NCI-H2107 treated with DMSO at 0.1 percent for 48 hours (cell line): ENCODE data around the gene LARP1B.
"Not testable (repeated sequence)": the region's sequence is repeated elsewhere in the genome, so short reads cannot be mapped to it uniquely, and the experiment has no call there.

Experiments used
- DNase-seq: peaks from one replicate; lab custom pipeline; 2025; ENCODE audit not compliant: unreplicated experiment; lab: John Stamatoyannopoulos, UW

LARP1B gene

DNA sequence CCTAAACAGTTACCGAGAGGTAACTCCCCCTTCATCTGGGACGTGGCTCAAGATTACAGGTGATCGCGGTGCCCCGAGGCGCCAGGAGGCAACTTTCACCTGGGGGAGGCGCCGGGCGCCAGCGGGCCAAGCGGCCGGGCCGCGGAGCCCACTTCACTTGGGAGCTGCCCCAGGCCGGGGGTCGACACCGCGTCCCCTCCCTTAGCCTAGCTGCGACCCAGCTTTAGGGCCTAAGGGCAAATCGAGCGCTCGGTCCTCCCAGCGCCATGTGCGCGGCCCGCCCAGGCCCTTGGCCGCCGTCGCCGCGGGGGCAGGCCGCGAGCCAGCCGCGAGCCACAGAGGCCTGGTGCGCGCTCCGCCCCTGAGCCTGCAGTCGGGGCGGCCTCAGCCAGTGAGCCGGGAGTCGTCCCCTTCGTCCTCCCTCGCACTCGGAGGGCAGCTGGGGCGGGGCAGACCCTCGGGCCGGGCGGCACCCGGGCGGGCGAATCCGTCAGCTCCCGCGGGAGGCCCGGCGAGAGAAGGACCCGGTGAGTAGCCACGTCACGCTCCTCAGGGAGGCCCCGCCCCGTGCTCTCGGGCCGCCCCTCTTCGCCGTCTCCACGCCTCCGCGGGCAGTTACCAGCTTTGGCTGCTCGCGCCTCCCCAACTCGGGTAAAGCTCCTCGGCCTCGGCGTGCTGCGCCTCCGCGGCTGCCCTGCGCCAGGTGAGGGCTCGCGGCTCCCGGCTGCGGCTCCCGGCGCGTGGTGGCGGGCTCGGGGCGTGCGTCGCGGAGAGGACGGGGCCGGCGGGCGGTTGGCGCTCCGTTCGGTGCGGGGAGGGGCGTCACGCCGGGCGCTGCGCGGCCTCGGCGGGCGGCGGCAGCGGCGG, at the start of gene LARP1B:
Gene LARP1B (plus strand): TSS at position 614 of the 867 bp plus-strand sequence. CDS start 13,640 bp downstream, outside the sequence.
- peak; percentile 63 for DNase-seq

DNA sequence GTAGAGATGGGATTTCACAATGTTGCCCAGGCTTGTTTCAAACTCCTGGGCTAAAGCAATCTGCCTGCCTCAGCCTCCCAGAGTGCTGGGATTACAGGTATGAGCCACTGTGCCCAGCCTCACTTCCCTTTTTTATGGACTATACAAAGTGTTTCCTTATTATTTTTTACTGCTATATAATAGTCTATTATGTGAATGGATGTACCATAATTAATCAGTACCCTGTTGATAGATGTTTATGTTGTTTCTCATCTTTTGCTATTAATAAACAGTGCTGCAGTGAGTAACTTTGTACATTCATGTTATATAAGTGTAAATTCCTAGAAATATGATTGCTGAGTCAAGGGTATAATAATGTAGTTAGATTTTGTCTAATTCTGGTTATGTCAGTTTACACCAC, 35.8 kb upstream of the LARP1B start:
- DNase-seq, result no peak

DNA sequence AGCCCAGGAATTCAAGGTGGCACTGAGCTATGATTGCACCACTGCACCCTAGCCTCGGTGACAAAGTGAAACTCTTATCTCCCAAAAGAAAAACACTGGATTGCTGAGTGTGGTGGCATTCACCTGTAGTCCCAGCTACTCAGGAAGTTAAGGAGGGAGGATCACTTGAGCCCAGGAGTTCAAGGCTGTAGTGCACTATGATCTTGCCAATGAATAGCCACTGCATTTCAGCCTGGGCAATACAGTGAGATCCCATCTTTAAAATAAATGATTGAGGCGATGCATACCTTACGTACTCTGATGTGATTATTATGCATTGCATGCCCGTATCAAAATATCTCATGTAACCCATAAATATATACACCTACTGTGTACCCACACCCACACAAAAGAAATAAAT, 31.2 kb upstream of the LARP1B start:
- DNase-seq, result no peak

DNA sequence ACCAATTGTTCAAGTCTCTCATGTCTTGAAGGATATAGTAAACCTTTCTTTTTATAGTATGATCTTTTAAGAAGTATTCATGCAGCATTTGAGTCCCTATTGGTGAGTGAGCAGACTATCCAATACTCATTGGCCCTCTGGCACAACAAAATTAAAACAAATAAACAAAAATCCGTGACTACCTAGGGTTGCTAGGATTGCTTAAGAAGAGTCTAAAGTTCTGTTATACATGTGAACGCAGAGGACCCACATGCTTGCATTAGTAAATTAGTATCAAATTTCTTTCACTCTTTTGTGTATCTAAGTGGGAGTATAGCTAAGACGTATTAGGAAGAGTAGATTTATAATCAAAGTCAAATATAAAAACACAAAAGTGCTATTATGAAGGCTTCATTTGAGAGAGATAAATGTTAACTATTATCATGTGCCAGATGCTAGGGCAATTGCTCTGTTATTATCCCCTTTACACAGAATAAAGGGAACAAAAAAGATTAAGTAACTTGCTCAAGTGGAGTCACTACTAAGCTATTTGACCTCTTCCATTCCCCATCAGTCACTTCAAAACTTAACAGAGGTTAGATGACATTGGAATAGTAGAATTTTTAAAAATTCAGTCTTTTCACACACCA, 29.2 kb upstream of the LARP1B start:
- no peak for DNase-seq

DNA sequence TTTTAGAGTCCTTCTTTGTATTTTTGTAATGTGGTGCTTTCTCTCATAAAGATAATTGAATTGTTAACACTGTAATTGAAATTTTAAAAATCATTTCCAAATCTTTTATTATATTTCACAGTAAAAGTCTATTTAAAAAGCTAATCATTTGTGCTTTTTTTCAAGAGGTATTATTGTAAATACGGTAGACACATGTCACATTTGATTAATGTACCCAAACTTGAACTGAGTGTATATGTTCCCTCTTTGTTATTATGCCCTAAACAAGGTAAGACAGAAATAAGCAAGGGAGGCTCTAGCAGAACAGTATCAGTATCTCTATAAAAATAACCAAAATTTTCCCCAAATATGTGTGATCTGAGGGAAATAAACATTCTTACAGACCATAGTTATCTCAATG, 21.5 kb upstream of the LARP1B start:
- DNase-seq, result no peak

DNA sequence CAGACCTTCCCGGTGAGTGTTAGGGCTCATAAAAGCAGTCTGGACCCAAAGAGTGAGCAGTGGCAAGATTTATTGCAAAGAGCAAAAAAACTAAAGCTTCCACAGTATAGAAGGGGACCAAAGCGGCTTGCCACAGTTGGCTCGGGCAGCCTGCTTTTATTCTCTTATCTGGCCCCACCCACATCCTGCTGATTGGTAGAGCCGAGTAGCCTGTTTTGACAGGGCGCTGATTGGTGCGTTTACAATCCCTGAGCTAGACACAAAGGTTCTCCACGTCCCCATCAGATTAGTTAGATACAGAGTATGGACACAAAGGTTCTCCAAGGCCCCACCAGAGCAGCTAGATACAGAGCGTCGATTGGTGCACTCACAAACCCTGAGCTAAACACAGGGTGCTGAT, 14.1 kb upstream of the LARP1B start:
- DNase-seq, result not testable (repeated sequence)

DNA sequence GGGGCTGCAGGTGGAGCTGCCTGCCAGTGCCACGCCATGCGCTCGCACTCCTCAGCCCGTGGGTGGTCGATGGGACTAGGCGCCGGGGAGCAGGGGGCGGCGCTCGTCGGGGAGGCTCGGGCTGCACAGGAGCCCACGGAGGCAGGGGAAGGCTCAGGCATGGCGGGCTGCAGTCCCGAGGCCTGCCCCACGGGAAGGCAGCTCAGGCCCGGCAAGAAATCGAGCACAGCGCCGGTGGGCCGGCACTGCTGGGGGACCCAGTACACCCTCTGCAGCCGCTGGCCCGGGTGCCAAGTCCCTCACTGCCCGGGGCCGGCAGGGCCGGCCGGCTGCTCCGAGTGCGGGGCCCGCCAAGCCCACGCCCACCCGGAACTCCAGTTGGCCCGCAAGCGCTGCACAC, 13.6 kb upstream of the LARP1B start:
- not testable (repeated sequence) for DNase-seq

DNA sequence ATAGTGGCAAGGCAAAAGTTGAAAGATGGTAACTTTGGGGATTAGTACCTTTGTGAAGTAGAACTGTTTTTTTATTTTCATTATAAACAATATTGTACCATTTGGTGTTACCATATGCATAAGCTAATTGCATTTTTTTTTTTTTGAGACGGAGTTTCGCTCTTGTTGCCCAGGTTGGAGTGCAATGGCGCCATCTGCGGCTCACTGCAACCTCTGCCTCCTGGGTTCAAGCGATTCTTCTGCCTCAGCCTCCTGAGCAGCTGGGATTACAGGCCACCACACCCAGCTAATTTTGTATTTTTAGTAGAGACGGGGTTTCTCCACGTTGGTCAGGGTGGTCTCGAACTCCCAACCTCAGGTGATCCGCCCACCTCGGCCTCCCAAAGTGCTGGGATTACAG, 9.9 kb upstream of the LARP1B start:
- not testable (repeated sequence) for DNase-seq

DNA sequence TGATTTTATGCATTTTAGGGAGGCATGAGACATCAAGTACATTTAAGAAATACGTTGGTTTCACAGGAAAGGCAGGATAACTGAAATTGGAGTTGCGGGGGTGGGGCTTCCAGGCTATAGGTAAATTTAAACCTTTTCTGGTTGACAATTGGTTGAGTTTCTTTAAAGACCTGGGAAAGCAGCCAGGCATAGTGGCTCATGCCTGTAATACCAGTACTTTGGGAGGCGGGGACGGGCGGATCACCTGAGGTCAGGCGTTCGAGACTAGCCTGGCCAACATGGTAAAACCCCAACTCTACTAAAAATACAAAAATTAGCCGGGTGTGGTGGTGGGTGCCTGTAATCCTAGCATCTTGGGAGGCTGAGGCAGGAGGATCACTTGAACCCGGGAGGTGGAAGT, 6.2 kb upstream of the LARP1B start:
- not testable (repeated sequence) for DNase-seq

DNA sequence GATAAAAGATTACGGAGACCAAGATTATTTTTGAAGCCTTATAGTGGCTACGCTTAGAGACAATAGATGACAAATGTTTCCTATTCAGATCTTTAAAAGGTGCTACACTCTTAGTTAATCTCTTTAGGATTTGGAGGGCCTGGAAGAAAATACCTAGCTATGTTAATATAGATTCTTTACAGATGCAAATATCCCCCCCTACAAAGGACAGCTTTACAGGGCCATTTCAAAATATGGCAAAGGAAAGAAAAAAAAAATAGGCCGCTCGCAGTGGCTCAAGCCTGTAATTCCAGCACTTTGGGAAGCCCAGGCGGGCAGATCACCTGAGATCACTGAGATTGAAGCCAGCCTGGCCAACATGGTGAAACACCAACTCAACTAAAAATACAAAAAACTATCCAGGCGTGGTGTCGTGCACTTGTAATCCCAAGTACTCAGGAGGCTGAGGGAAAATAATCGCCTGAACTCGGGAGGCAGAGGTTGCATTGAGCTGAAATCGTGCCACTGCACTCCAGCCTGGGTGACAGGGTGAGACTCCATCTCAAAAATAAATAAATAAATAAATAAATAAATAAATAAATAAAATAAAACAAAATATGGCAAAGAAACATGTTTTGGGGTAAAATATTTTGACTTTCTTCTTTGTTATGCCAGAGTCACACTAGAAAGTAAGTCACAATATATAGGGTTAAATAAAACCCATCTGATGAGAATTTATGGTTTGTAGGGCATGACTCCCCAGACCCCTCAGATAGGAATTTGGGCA, 5.5 kb upstream of the LARP1B start:
- not testable (repeated sequence) for DNase-seq

DNA sequence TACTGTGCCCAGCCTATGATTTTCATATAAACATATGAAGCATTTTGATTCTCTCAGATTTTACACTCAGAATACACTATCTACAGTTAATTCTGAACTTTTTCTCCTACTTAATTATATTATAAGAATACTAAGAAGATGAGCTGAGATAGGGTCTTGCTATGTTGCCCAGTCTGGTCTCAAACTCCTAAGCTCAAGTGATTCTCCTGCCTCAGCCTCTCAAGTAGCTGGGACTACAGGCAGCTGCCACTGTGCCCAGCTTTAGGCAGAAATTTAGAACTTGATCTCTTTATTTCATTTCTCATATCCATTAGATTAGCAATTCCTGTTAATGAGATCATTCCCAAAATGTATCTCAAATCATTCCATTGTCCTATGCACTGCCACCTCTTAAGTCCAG, 4.7 kb upstream of the LARP1B start:
- no peak for DNase-seq

DNA sequence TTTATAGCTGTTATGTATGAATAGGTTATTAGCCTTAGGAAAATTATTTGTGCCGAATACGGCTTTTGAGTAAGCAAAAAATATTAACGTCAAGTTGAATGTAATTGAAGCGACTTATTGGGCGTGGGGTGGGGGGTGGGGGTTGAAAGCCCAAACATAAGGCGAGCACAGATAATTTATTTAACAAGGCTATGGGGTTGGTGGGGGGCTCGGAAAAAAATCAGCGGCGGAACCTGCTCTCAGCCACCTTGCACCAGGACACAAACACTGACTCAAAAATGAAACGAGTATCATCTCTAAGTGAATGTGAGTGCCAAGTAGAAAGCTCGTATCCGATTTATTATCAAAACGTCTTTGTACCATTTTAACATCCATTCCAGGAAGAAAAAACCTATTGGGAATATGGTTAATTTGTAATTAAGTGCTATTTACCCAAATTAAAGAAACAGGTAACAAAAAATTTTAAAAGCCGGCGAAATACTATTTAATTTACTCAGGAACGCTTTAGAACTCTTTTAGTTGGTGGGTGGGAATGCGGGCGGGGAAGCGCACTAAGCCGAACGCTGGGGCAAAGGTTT, 902 bp upstream of the LARP1B start:
- no peak for DNase-seq

DNA sequence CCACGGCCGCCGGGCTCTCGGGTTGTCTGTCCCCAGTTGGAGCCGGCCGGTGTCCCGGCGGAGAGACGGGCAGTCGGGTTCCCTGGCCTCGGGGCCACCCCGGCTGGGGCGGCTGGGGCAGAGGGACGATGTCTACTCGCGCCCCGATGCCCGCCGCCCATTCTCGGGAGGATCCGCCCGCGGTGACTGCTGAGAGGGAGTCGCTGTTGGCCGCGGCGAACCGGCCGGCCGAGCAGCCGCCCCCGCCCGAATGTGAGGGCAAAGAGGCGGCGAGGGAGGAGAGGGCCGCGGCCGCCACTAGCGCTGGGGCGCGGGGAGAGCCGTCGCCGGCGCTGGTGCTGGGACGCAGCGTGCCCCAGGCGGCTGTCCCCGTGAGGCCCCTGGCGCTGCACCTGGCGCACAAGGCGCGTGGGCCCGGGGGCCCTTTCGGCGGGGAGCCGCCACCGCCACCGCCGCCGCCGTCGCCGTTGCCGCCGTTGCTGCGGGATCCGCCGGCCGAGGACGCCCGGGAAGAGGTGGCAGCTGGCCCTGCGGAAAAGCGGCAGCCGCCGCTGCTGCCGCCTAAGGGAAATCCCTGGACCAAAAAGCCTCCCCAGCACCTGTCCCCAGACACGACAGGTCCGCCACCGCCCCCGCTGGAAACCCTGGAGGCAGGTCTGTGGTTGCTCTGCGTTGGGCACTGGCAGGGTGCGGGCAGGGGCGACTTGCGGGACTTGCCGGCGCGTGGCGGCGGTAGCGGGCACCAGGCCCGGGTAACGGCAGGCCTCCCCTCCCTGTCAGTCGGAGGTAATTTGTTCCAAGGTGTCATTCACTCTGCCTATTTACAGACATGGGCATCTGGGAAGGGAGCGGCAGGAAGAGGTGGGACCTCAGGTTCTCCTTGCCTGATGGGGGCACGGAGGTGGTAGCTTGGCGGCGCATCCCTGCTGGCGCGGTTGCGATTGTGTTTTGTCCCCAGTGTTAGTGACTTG, 739 bp downstream of the LARP1B start:
- peak; percentile 41 for DNase-seq

DNA sequence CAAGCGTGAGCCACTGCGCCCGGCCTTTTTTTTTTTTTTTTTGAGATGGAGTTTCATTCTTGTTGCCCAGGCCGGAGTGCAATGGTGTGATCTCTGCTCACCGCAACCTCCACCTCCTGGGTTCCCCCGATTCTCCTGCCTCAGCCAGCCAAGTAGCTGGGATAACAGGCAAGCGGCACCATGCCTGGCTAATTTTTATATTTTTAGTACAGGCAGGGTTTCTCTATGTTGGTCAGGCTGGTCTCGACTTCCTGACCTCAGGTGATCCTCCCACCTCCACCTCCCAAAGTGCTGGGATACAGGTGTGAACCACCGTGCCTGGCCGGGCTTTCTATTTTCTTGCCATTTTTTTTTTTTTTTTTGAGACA, 5.3 kb downstream of the LARP1B start:
- DNase-seq, result not testable (repeated sequence)

DNA sequence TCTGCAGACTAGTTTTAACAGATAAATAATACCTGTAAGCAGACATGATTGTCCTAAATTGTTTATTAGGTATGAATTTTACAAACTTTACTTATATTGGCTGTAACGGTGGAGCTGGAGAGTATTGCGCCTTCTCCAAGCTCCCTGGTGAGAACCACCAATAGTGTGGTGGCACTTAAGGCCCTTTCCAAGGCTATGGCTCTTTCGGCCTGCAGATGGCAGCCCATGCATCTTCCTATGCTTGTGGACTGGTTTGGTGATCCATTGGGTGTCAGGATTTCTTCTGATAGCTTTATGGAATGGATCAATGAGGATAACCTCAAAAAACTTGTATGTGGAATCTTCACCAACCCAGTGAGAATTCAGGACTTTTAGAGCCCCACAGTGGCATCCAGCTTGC, 7.8 kb downstream of the LARP1B start:
- DNase-seq, result no peak

DNA sequence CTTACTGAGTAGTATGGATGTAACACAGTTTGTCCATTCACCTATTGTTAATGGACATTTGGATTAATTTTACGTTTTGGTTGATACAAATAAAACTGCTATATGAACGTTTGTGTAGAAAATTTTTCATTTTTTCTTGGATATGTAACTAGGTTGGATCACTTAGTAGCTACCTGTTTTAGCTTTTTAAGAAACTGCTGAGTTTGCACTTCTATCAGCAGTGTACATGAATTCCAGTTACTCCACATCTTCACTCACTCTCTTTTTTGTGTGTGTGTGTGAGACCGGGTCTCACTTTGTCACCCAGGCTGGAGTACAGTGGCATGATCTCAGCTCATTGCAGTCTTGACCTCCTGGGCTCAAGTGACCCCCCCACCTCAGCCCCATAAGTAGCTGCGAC, 15.4 kb downstream of the LARP1B start:
- DNase-seq, result no peak

DNA sequence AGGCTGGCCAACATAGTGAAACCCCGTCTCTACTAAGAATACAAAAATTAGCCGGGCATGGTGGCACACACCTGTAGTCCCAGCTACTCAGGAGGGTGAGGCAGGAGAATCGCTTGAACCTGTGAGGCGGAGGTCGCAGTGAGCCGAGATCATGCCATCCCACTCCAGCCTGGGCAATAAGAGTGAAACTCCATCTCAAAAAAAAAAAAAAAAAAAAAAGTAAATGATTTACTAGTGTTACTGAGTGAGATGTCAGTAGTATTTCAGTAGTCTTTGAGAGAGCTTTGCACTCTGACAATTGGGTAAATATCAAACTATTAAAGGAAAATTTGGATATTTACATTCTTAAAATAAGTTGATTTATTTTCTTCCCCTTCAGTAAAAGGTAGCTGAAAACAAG, 34.2 kb downstream of the LARP1B start:
- not testable (repeated sequence) for DNase-seq

DNA sequence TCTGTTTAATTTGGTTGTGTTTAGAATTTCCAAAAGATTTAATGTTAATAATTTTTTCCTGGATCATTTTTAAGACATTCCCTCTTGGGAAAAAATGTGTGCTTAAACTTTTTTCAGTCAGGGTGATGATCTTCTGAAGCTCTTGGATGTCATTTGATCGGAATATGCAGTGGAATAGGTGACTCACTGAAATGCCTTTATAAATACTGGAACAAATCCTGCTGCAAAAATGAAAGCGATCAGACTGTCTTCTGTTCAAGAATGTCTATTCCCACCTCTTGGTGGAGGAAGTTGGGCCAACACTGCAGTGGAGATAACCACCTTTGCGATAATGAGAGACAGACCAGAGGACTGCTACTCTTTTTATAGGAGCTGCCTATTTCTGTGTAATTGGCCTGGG, 46.7 kb downstream of the LARP1B start:
- DNase-seq, result no peak

DNA sequence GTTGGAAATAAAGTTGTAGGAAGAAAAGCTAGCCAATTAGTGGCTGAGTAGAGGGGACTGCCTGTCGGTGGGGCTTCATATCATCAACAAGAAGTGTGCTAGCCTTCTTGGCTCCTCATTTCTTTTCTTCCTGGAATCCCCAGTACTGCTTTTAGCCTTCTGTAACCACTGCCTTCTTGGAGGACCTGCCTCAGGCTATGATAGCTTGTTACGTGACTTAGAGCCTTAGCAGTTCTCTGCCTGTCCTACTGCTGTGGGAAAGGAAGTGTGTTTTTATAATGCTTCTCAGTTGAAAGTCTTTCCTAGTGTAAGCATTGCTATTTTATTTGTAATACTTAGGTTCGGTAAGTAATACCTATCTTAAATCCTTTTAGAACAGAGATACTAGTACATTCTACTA, 61.9 kb downstream of the LARP1B start:
- no peak for DNase-seq

DNA sequence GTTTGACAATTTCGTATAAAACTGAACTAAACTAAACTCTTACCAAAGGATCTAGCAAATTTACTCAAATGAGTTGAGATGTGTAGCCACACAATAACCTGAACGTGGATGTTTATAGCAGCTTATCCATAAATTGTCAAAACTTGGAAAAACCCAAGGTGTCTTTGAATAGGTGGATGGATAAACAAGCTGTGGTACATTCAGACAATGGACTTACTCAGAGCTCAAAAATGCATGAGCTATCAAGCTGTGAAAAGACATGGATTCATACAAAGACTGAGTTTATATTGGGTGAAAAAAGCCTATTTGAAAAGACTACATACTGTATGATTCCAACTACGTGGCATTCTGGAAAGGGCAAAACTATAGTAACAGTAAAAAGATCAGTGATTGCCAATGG, 69.5 kb downstream of the LARP1B start:
- no peak for DNase-seq
